OCI-LY1 (cell line): ENCODE data around the gene BHMT2.

Experiments used
- EZH2 ChIP-seq: fragments of 200-600 bp; sonication (generic), shearing (Covaris generic); IDR thresholded peaks from 2 replicates; pipeline ENCODE4 v1.8.0; 2017; ENCODE audit warnings: borderline replicate concordance, mixed run types, mild to moderate bottlenecking, antibody characterized with exemption, low read length, moderate library complexity, mixed read lengths
- TF ChIP-seq, protein P1 (sequence below): fragments of 200-600 bp; sonication (generic), shearing (Covaris generic); IDR thresholded peaks from 2 replicates; pipeline ENCODE4 v1.5.1; 2017; ENCODE audit warnings: mild to moderate bottlenecking, antibody characterized with exemption, low read length, moderate library complexity, mixed read lengths

DNA sequence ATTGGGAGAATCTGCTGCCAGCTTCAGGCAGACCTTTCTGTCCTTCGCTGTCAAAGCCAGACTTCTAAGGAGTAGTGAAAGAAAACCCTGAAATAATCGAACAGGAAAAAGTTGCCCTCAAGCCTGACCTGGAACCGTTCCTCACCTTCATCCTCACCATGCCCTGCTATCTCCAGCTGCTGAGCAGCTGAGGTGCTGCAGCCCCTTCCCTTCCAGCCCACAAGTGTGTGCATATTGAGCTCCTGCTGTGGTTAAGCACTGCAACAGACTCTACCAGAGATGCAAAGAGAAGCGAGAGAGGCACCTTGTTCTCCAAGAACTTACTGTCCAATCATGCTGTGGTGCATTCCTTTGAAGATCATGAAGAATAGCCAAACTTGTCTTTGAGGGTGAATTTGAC is 18.9 kb downstream of the BHMT2 start:
- TF ChIP-seq, protein P1, sequence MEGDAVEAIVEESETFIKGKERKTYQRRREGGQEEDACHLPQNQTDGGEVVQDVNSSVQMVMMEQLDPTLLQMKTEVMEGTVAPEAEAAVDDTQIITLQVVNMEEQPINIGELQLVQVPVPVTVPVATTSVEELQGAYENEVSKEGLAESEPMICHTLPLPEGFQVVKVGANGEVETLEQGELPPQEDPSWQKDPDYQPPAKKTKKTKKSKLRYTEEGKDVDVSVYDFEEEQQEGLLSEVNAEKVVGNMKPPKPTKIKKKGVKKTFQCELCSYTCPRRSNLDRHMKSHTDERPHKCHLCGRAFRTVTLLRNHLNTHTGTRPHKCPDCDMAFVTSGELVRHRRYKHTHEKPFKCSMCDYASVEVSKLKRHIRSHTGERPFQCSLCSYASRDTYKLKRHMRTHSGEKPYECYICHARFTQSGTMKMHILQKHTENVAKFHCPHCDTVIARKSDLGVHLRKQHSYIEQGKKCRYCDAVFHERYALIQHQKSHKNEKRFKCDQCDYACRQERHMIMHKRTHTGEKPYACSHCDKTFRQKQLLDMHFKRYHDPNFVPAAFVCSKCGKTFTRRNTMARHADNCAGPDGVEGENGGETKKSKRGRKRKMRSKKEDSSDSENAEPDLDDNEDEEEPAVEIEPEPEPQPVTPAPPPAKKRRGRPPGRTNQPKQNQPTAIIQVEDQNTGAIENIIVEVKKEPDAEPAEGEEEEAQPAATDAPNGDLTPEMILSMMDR: no peak
- no peak for TF ChIP-seq EZH2
